Esophagus muscularis mucosa (tissue), 4 donors: Measurements from ENCODE around the gene HRAS. TPM values are rescaled to one million over a fixed set of nuclear protein-coding genes. Genes with fewer than 3 reads are reported as not detected.

Experiments
- DNase-seq: peaks from one replicate; pipeline ENCODE4 v3.0.0-alpha.2; 2017; ENCODE audit errors: extremely low spot score
- H3K27ac ChIP-seq, 4 donors: fragments of 200-600 bp; sonication (generic); replicated peaks in 1 of 4; 1 replicate in 3 of 4; 2 replicates in 1 of 4; pipeline ENCODE4 v1.5.1; 2016 to 2019; ENCODE audit warnings: mild to moderate bottlenecking in 1 of 4
- H3K27me3 ChIP-seq, 4 donors: fragments of 200-600 bp; sonication (generic); one replicate each; pipeline versions ENCODE4 v1.5.1 to v1.6.0; 2016 to 2019
- H3K36me3 ChIP-seq, 4 donors: fragments of 200-600 bp; sonication (generic); one replicate each; pipeline ENCODE4 v1.5.1; 2016 to 2019
- H3K4me1 ChIP-seq, 4 donors: fragments of 200-600 bp; sonication (generic); one replicate each; pipeline ENCODE4 v1.5.1; 2016 to 2019
- H3K4me3 ChIP-seq, 4 donors: fragments of 200-600 bp; sonication (generic); 1 replicate in 2 of 4; 2 replicates in 2 of 4; pipeline ENCODE4 v1.5.1; 2016 to 2019; ENCODE audit warnings: mild to moderate bottlenecking in 4 of 4, moderate library complexity in 1 of 4
- H3K9me3 ChIP-seq, 4 donors: fragments of 200-600 bp; sonication (generic); 1 replicate in 3 of 4; 2 replicates in 1 of 4; pipeline ENCODE4 v1.5.1; 2016 to 2019
- CTCF ChIP-seq, 3 experiments: fragments of 200-600 bp in 2 of 3; fragments of 450-650 bp in 1 of 3; sonication (generic) in 2 of 3; IDR thresholded peaks; one replicate each; pipeline ENCODE4 v1.5.1; 2017 to 2019; ENCODE audit warnings: antibody characterized with exemption in 3 of 3, mild to moderate bottlenecking in 2 of 3, moderate library complexity in 1 of 3
- EP300 ChIP-seq: sonication (generic); formaldehyde crosslinking; IDR thresholded peaks from one replicate; pipeline ENCODE4 v1.6.1; 2017; ENCODE audit warnings: antibody characterized with exemption
- POLR2A ChIP-seq: fragments of 450-650 bp; IDR thresholded peaks from one replicate; pipeline ENCODE4 v1.6.1; 2017; ENCODE audit warnings: antibody characterized with exemption, moderate library complexity, mild to moderate bottlenecking, low read depth
- POLR2AphosphoS5 ChIP-seq, 2 donors: sonication (generic); formaldehyde crosslinking; IDR thresholded peaks; one replicate each; pipeline ENCODE4 v1.6.1; 2017; ENCODE audit warnings: antibody characterized with exemption in 2 of 2
- WGBS: methylation state at CpG from one replicate; pipeline ENCODE4 v1.1.5; 2018; 5-methylcytosine and 5-hydroxymethylcytosine counted together
- intact Hi-C: fragments of 100-400 bp; cut with DNase I; formaldehyde crosslinking; loops from one replicate; pipeline ENCODE4 v1.15.1; 2023
- total RNA-seq, 4 donors: library from RNA; depleted of rRNA; stranded (reverse); fragments of >200 nt; gene quantifications; one replicate each; pipeline versions ENCODE4 v1.1.0 to v1.2.1, GENCODE V29; 2016

Gene HRAS
- total RNA-seq, 4 donors from 2014 or later: 45.7 to 85.2 (median 61.7) TPM

DNA sequence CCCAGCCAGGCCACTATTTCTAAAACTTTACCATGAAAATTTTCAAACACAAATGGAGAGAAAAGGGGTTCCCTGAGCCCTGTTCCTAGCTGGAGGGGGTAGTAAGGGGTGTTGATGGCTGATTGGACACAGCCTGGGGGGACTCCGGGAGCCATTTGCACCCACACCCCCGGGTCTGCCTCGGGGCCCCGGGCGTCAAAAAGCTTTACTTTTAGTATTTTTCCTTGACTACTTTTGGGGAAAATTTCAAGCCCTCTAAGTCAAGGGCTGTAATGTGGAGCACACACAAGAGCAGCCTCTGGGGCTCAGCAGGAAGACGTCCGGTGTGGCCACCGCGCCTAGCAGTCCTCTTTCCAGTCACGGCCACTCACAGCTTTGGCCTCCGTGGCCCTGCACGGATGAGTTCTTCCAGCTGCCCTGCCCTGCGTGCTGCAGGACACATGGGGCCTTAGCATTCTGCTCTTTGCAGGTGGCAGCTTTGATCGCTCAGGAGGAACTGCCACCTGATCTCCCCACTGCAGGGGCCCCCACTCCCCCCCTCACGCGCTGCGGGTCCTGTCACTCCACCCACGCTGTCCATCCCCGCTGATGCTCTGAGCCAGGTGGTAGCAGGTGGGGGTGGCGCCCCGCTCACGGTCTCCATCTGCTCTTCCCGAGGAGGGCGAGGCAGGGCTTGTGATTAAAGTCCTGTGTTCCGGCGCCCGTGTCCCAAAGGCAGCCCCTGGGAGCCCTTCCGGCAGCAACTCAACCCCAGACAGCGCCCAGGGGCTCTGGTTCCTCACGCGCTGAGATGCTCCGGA is 42.7 kb downstream of the HRAS start:
- no peak for TF ChIP-seq POLR2AphosphoS5 (IDR thresholded peaks at IDR 0.05)
- no peak for TF ChIP-seq CTCF (IDR thresholded peaks at IDR 0.05)
- TF ChIP-seq EP300: no peak
- TF ChIP-seq POLR2A: no peak
- 82% methylated on average over 31 of the region's 32 CpGs for WGBS
- no peaks in the 10 kb centered on the region for H3K27me3 ChIP-seq
- no peak for DNase-seq
- H3K27ac ChIP-seq: no peak overlapping the region
- no peak overlapping the region for H3K4me3 ChIP-seq
- no peaks in the 10 kb centered on the region for H3K9me3 ChIP-seq
- intact Hi-C loops: no loop called here
- peaks cover 37 to 91% (median 88%) of the 10 kb centered on the region in 4 donors for H3K36me3 ChIP-seq
- no peaks in the 10 kb centered on the region for H3K4me1 ChIP-seq

GRCh38 chr11:491358-491757 is 44.0 kb downstream of the HRAS start:
- WGBS: 82% methylated on average over 4 of the region's 7 CpGs
- H3K36me3 ChIP-seq: peaks cover 25 to 87% (median 84%) of the 10 kb centered on the region in 4 donors

DNA sequence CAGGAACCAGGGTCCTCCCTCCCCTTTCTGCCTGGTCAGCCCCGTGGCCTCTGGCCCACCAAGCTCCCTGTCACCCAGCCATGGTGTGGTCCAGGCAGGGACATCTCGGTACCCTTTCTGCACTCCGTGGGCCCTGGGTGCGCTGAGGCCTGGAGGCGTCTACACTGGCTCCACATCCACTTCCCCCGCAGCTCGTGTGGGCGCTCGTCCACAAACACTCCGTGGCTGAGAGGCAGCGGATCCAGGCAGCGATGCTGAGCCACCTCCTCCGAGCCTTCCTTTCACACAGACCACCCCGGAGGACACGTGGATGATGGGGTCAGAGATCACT is 44.5 kb downstream of the HRAS start:
- no peak for DNase-seq
- no peak overlapping the region for H3K4me3 ChIP-seq
- TF ChIP-seq POLR2AphosphoS5 (IDR thresholded peaks at IDR 0.05) (no peak), EP300 (no peak), POLR2A (no peak), CTCF (IDR thresholded peaks at IDR 0.05) (no peak)
- peaks cover 22 to 83% (median 80%) of the 10 kb centered on the region in 4 donors for H3K36me3 ChIP-seq
- no peaks in the 10 kb centered on the region for H3K27me3 ChIP-seq
- WGBS: 88% methylated on average over 12 of the region's 15 CpGs
- H3K9me3 ChIP-seq: no peaks in the 10 kb centered on the region
- H3K4me1 ChIP-seq: no peaks in the 10 kb centered on the region
- no peak overlapping the region for H3K27ac ChIP-seq
- intact Hi-C loops: no loop called here

More at GRCh38 chr11:491358-491757, 44.0 kb downstream of the HRAS start:
- H3K27me3 ChIP-seq: no peaks in the 10 kb centered on the region
- no peaks in the 10 kb centered on the region for H3K9me3 ChIP-seq
- intact Hi-C loops: no loop called here
- TF ChIP-seq POLR2AphosphoS5 (IDR thresholded peaks at IDR 0.05) (no peak), POLR2A (no peak), CTCF (IDR thresholded peaks at IDR 0.05) (no peak), EP300 (no peak)
- no peak overlapping the region for H3K4me3 ChIP-seq
- no peaks in the 10 kb centered on the region for H3K4me1 ChIP-seq
- no peak overlapping the region for H3K27ac ChIP-seq
- DNase-seq: no peak

GRCh38 chr11:490186-490929 is 45.0 kb downstream of the HRAS start:
- intact Hi-C loops: no loop called here
- peaks cover 22 to 77% (median 76%) of the 10 kb centered on the region in 4 donors for H3K36me3 ChIP-seq
- H3K4me1 ChIP-seq: no peaks in the 10 kb centered on the region
- DNase-seq: no peak
- no peaks in the 10 kb centered on the region for H3K27me3 ChIP-seq
- no peaks in the 10 kb centered on the region for H3K9me3 ChIP-seq
- WGBS: 93% methylated on average over 26 of the region's 38 CpGs
- H3K4me3 ChIP-seq: no peak overlapping the region
- no peak overlapping the region for H3K27ac ChIP-seq
- TF ChIP-seq CTCF (IDR thresholded peaks at IDR 0.05) (no peak), POLR2A (no peak), POLR2AphosphoS5 (IDR thresholded peaks at IDR 0.05) (no peak), EP300 (no peak)
